Neural cell (in vitro differentiated cells): ENCODE measurements around the gene PCOLCE2. TPM values are rescaled to one million over a fixed set of nuclear protein-coding genes. Genes with fewer than 3 reads are reported as not detected.

ENCODE experiments used
- H2AFZ ChIP-seq: fragments of 200-600, 300-800 bp; sonication (generic), shearing (Covaris generic); 2 replicates; pipeline ENCODE4 v1.6.0; 2014; ENCODE audit warnings: low read depth, mild to moderate bottlenecking, antibody characterized with exemption, low read length, moderate library complexity
- H3F3A ChIP-seq: fragments of 200-600 bp; shearing (Covaris generic); 2 replicates; pipeline ENCODE4 v1.6.1; 2016; ENCODE audit warnings: mild to moderate bottlenecking, moderate library complexity, mixed read lengths, antibody characterized with exemption, low read length; ENCODE audit not compliant: insufficient read depth, poor library complexity, severe bottlenecking
- H3K27ac ChIP-seq: fragments of 200-600, 300-800 bp; sonication (generic), shearing (Covaris generic); 2 replicates; pipeline ENCODE4 v1.5.1; 2014; ENCODE audit warnings: mild to moderate bottlenecking, low read length, moderate library complexity
- H3K27me3 ChIP-seq: fragments of 300-800, 200-600 bp; sonication (generic), shearing (Covaris generic); 2 replicates; pipeline ENCODE4 v1.6.0; 2014; ENCODE audit warnings: mild to moderate bottlenecking, low read depth, low read length, moderate library complexity; ENCODE audit not compliant: insufficient read depth
- H3K36me3 ChIP-seq: fragments of 300-800, 200-600 bp; sonication (generic), shearing (Covaris generic); 2 replicates; pipeline ENCODE4 v1.5.1; 2014; ENCODE audit warnings: mild to moderate bottlenecking, antibody characterized with exemption, low read length, moderate library complexity; ENCODE audit not compliant: insufficient read depth
- H3K4me2 ChIP-seq: fragments of 300-800, 200-600 bp; sonication (generic), shearing (Covaris generic); 2 replicates; pipeline ENCODE4 v1.6.0; 2014; ENCODE audit warnings: mild to moderate bottlenecking, low read length
- H3K4me3 ChIP-seq: fragments of 300-800, 200-600 bp; sonication (generic), shearing (Covaris generic); 2 replicates; pipeline ENCODE4 v1.5.1; 2014; ENCODE audit warnings: mild to moderate bottlenecking, low read length, moderate library complexity
- H3K79me2 ChIP-seq: fragments of 200-600 bp; shearing (Covaris generic); replicated peaks from 2 replicates; pipeline ENCODE4 v1.6.0; 2014; ENCODE audit warnings: mild to moderate bottlenecking, low read length, moderate library complexity; ENCODE audit not compliant: insufficient read depth
- H3K9ac ChIP-seq: fragments of 300-800, 200-600 bp; sonication (generic), shearing (Covaris generic); 2 replicates; pipeline ENCODE4 v1.6.1; 2016; ENCODE audit warnings: mild to moderate bottlenecking, low read length, mixed read lengths
- H3K9me2 ChIP-seq: fragments of 200-600 bp; shearing (Covaris generic); 2 replicates; pipeline ENCODE4 v1.6.1; 2016; ENCODE audit warnings: mild to moderate bottlenecking, low read length, mixed read lengths; ENCODE audit not compliant: insufficient read depth
- H3K9me3 ChIP-seq: fragments of 200-600, 300-800 bp; sonication (generic), shearing (Covaris generic); 2 replicates; pipeline ENCODE4 v1.6.1; 2016; ENCODE audit warnings: mild to moderate bottlenecking, mixed run types, low read length, moderate library complexity, mixed read lengths
- H4K20me1 ChIP-seq: fragments of 200-600 bp; shearing (Covaris generic); 2 replicates; pipeline ENCODE4 v1.6.1; 2016; ENCODE audit warnings: mild to moderate bottlenecking, mixed run types; ENCODE audit not compliant: insufficient read depth
- EP300 ChIP-seq: fragments of 450-650 bp; conservative IDR thresholded peaks from 2 replicates; pipeline ENCODE4 v1.6.1; 2014; ENCODE audit warnings: antibody characterized with exemption, mild to moderate bottlenecking, moderate library complexity; ENCODE audit not compliant: poor library complexity, severe bottlenecking
- EZH2 ChIP-seq: fragments of 200-600, 300-800 bp; shearing (Covaris generic), sonication (generic); IDR thresholded peaks from 2 replicates; pipeline ENCODE4 v1.6.1; 2014; ENCODE audit warnings: antibody characterized with exemption, low read length, borderline replicate concordance, mild to moderate bottlenecking; ENCODE audit not compliant: insufficient read depth, poor library complexity, severe bottlenecking
- MXI1 ChIP-seq: fragments of 450-650 bp; conservative IDR thresholded peaks from 2 replicates; pipeline ENCODE4 v1.6.1; 2014; ENCODE audit warnings: antibody characterized with exemption, mild to moderate bottlenecking; ENCODE audit not compliant: poor library complexity, severe bottlenecking
- POLR2AphosphoS5 ChIP-seq: IDR thresholded peaks from 2 replicates; pipeline ENCODE4 v1.6.1; 2012
- RAD21 ChIP-seq: fragments of 450-650 bp; conservative IDR thresholded peaks from 2 replicates; pipeline ENCODE4 v1.6.1; 2014; ENCODE audit warnings: antibody characterized with exemption, mild to moderate bottlenecking, moderate library complexity
- SMC3 ChIP-seq: fragments of 450-650 bp; conservative IDR thresholded peaks from 2 replicates; pipeline ENCODE4 v1.6.1; 2014; ENCODE audit warnings: antibody characterized with exemption, mild to moderate bottlenecking, moderate library complexity; ENCODE audit not compliant: poor library complexity
- TAF1 ChIP-seq: IDR thresholded peaks from 2 replicates; pipeline ENCODE4 v1.6.1; 2012; ENCODE audit warnings: low read depth
- polyA plus RNA-seq: library from polyadenylated mRNA; depleted of rRNA; stranded (reverse); fragments of >200 nt; gene quantifications from 2 replicates; pipeline ENCODE4 v1.2.3, GENCODE V29; 2014
- TF ChIP-seq, protein P1 (sequence below): IDR thresholded peaks from 2 replicates; pipeline ENCODE4 v1.6.1; 2012; ENCODE audit warnings: borderline replicate concordance
- TF ChIP-seq, protein P2 (sequence below): fragments of 450-650 bp; IDR thresholded peaks from 2 replicates; pipeline ENCODE4 v1.5.1; 2014; ENCODE audit warnings: antibody characterized with exemption, mild to moderate bottlenecking, moderate library complexity; ENCODE audit not compliant: poor library complexity, severe bottlenecking

The PCOLCE2 gene
- polyA plus RNA-seq, 1 donor from 2014 or later: 29.2 TPM

GRCh38 chr3:142857056-142857455 lies 31.8 kb downstream of the PCOLCE2 start:
- Histone ChIP-seq H3F3A (no peaks in the 10 kb centered on the region), H2AFZ (no peak overlapping the region), H3K36me3 (no peaks in the 10 kb centered on the region), H3K79me2 (no peaks in the 10 kb centered on the region), H4K20me1 (no peaks in the 10 kb centered on the region), H3K9ac (no peak overlapping the region), H3K4me2 (no peak overlapping the region), H3K27me3 (no peaks in the 10 kb centered on the region), H3K4me3 (no peak overlapping the region), H3K9me3 (no peaks in the 10 kb centered on the region), H3K9me2 (no peaks in the 10 kb centered on the region), H3K27ac (no peak overlapping the region)
- TF ChIP-seq TAF1: no peak
- TF ChIP-seq POLR2AphosphoS5: no peak
- TF ChIP-seq, protein P1, sequence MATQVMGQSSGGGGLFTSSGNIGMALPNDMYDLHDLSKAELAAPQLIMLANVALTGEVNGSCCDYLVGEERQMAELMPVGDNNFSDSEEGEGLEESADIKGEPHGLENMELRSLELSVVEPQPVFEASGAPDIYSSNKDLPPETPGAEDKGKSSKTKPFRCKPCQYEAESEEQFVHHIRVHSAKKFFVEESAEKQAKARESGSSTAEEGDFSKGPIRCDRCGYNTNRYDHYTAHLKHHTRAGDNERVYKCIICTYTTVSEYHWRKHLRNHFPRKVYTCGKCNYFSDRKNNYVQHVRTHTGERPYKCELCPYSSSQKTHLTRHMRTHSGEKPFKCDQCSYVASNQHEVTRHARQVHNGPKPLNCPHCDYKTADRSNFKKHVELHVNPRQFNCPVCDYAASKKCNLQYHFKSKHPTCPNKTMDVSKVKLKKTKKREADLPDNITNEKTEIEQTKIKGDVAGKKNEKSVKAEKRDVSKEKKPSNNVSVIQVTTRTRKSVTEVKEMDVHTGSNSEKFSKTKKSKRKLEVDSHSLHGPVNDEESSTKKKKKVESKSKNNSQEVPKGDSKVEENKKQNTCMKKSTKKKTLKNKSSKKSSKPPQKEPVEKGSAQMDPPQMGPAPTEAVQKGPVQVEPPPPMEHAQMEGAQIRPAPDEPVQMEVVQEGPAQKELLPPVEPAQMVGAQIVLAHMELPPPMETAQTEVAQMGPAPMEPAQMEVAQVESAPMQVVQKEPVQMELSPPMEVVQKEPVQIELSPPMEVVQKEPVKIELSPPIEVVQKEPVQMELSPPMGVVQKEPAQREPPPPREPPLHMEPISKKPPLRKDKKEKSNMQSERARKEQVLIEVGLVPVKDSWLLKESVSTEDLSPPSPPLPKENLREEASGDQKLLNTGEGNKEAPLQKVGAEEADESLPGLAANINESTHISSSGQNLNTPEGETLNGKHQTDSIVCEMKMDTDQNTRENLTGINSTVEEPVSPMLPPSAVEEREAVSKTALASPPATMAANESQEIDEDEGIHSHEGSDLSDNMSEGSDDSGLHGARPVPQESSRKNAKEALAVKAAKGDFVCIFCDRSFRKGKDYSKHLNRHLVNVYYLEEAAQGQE: no peak
- TF ChIP-seq EZH2: no peak
- TF ChIP-seq EP300: no peak
- TF ChIP-seq SMC3: no peak
- TF ChIP-seq, protein P2, sequence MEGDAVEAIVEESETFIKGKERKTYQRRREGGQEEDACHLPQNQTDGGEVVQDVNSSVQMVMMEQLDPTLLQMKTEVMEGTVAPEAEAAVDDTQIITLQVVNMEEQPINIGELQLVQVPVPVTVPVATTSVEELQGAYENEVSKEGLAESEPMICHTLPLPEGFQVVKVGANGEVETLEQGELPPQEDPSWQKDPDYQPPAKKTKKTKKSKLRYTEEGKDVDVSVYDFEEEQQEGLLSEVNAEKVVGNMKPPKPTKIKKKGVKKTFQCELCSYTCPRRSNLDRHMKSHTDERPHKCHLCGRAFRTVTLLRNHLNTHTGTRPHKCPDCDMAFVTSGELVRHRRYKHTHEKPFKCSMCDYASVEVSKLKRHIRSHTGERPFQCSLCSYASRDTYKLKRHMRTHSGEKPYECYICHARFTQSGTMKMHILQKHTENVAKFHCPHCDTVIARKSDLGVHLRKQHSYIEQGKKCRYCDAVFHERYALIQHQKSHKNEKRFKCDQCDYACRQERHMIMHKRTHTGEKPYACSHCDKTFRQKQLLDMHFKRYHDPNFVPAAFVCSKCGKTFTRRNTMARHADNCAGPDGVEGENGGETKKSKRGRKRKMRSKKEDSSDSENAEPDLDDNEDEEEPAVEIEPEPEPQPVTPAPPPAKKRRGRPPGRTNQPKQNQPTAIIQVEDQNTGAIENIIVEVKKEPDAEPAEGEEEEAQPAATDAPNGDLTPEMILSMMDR: no peak
- TF ChIP-seq MXI1: no peak
- no peak for TF ChIP-seq RAD21

DNA sequence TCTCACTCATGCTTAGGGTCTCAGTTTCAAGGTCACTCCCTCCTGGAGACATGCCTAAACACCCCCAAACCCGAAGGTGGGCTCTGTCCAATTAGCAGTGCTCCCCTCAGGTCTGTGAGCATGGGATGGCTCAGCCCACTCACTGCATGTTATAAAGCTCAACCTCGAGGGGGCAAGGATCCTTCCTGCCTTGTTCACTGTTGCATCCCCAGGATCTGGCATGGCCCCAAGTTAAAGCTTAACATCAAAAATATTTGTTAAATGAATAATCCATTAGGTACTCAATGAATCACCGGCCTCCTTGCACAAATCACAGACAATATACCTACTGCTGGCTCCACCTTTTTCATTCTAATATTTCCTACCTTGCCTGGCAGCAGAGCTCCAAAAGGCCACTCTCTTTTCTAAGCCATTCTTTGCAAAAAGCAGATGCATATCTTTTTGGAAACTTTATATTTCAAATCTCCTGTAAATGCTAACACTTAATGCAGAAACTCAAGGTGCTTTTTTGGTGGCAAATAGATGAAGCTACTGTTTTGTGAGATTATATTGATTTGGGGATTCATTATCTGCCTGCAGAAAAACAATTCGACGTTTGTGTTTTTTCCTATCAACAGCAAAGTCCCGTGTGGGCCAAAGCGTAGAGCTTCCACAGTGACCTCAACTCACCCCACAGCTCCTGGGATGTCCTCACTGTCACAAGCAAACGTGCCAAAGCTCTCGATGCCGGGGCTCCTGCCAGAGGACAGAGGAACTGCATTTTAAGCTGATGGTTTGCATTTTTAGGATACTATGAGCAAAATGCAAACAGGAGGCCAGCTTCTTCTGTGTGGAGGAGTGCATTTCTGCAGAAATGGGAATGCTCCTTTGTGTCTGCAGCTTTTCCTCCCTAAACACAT lies 35.4 kb downstream of the PCOLCE2 start:
- Histone ChIP-seq H3F3A (no peaks in the 10 kb centered on the region), H3K4me3 (no peak overlapping the region), H4K20me1 (no peaks in the 10 kb centered on the region), H3K9me3 (no peaks in the 10 kb centered on the region), H3K9me2 (no peaks in the 10 kb centered on the region), H3K9ac (no peak overlapping the region), H3K79me2 (no peaks in the 10 kb centered on the region), H3K27ac (no peak overlapping the region), H3K4me2 (no peak overlapping the region), H2AFZ (no peak overlapping the region), H3K36me3 (no peaks in the 10 kb centered on the region), H3K27me3 (no peaks in the 10 kb centered on the region)
- TF ChIP-seq MXI1: no peak
